Measurements from ENCODE around the gene WIPI1. TPM values are rescaled to one million over a fixed set of nuclear protein-coding genes. Genes with fewer than 3 reads are reported as not detected.
A peak's percentile ranks its signal among the peaks of the same experiment; 100 is the strongest.

WIPI1 gene
- total and polyA plus RNA-seq, 2 of the 13 experiments (the other 11 are each of a cell fraction or from before 2014, with no cell fraction given) = 29.4 to 141 TPM

DNA sequence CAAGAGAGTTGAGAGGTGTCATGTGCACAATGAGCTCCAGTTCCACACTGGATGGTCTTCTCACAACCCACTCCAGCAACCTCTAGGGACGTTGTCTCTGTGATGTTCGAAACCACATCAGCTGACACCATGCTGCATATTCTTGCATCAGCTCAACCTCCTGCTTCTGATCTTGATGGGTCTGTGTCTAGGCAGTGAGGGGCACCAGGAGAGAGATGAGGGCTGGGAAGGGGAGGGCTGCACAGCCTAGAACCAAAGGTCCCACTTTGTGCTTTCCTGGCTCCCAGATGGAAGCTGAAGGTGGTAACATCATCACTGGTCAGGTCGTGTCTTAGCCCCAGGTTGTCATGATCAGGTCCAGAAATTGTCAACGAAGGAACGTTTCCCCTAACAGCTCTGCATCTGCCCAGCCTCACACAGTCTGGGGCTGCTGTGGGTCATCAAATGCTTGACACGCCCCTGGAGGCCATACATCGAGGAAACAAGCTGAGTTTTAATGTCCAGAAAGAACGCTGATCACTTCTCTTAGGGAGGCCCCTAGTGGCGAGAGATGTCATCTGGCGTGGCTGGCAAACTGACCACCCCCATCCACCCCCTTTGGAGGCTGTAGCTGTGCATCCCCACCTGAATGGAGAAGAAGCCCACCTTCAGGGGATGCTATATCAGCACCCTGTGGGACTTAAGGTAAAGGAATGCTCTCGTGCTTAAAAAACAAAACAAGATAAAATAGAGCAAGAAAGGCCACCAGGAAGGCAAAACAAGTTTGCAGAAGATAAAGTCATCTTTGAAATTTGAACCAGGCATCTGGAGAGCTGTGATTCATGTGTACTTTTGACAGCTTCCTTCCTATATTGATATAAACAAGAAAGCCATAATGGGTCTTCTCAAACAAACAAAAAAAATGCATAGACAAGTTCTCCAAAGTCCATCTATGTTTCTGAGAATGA is 58.3 kb downstream of the WIPI1 start (continued):
- peak; percentile 91 for TF ChIP-seq ZNF501 (CRISPR knock-in tag; IDR thresholded peaks at IDR 0.05)
- TF ChIP-seq BHLHE40 (IDR thresholded peaks at IDR 0.05; ENCODE audit: low read length) = 0 out of 2 replicates have a peak, but pooled peaks have one; percentile 32
- TF ChIP-seq ZNF33A (CRISPR knock-in tag; IDR thresholded peaks at IDR 0.05; ENCODE audit: borderline replicate concordance) = no peak
- TF ChIP-seq GATAD1 (CRISPR knock-in tag; IDR thresholded peaks at IDR 0.05) = peak; percentile 66
- TF ChIP-seq ZNF878 (CRISPR knock-in tag; IDR thresholded peaks at IDR 0.05) = 0 out of 2 replicates have a peak, but pooled peaks have one; percentile 34
- TF ChIP-seq, protein P1, sequence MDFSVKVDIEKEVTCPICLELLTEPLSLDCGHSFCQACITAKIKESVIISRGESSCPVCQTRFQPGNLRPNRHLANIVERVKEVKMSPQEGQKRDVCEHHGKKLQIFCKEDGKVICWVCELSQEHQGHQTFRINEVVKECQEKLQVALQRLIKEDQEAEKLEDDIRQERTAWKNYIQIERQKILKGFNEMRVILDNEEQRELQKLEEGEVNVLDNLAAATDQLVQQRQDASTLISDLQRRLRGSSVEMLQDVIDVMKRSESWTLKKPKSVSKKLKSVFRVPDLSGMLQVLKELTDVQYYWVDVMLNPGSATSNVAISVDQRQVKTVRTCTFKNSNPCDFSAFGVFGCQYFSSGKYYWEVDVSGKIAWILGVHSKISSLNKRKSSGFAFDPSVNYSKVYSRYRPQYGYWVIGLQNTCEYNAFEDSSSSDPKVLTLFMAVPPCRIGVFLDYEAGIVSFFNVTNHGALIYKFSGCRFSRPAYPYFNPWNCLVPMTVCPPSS (IDR thresholded peaks at IDR 0.05) = no peak
- no peak for TF ChIP-seq ZNF382 (CRISPR knock-in tag; IDR thresholded peaks at IDR 0.05; ENCODE audit: borderline replicate concordance)
- no peak for TF ChIP-seq ZBTB8A (CRISPR knock-in tag; IDR thresholded peaks at IDR 0.05; ENCODE audit: borderline replicate concordance, low read depth)
- TF ChIP-seq, protein P2, sequence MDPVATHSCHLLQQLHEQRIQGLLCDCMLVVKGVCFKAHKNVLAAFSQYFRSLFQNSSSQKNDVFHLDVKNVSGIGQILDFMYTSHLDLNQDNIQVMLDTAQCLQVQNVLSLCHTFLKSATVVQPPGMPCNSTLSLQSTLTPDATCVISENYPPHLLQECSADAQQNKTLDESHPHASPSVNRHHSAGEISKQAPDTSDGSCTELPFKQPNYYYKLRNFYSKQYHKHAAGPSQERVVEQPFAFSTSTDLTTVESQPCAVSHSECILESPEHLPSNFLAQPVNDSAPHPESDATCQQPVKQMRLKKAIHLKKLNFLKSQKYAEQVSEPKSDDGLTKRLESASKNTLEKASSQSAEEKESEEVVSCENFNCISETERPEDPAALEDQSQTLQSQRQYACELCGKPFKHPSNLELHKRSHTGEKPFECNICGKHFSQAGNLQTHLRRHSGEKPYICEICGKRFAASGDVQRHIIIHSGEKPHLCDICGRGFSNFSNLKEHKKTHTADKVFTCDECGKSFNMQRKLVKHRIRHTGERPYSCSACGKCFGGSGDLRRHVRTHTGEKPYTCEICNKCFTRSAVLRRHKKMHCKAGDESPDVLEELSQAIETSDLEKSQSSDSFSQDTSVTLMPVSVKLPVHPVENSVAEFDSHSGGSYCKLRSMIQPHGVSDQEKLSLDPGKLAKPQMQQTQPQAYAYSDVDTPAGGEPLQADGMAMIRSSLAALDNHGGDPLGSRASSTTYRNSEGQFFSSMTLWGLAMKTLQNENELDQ (CRISPR knock-in tag; IDR thresholded peaks at IDR 0.05; ENCODE audit: borderline replicate concordance) = no peak; the same call in 1 of the 2 replicates
- TF ChIP-seq SALL1 (CRISPR knock-in tag; IDR thresholded peaks at IDR 0.05) = peak; percentile 81
- TF ChIP-seq ASH2L (IDR thresholded peaks at IDR 0.05; ENCODE audit: insufficient read length, low read depth, low read length) = peak; percentile 57
- TF ChIP-seq MTF1 (CRISPR knock-in tag; IDR thresholded peaks at IDR 0.05) = no peak
- TF ChIP-seq ZNF24 (IDR thresholded peaks at IDR 0.05) = 0 out of 2 replicates have a peak, but pooled peaks have one; percentile 8
- no peak for TF ChIP-seq HNF4G (IDR thresholded peaks at IDR 0.05; ENCODE audit: borderline replicate concordance, low read depth, low read length)
- TF ChIP-seq HNF4G (CRISPR knock-in tag; IDR thresholded peaks at IDR 0.05; ENCODE audit: borderline replicate concordance, low read depth) = peak; percentile 41; the same call in 1 of the 2 replicates
- peak; percentile 85; the same call in 1 of the 2 replicates for TF ChIP-seq ZNF34 (CRISPR knock-in tag; IDR thresholded peaks at IDR 0.05; ENCODE audit: borderline replicate concordance)
- peak; percentile 49; the same call in 1 of the 2 replicates for TF ChIP-seq KAT8 (CRISPR knock-in tag; IDR thresholded peaks at IDR 0.05)
- TF ChIP-seq RFXANK (CRISPR knock-in tag; IDR thresholded peaks at IDR 0.05) = 0 out of 2 replicates have a peak, but pooled peaks have one; percentile 46
- peak; percentile 76; the same call in 1 of the 2 replicates for TF ChIP-seq ZNF550 (CRISPR knock-in tag; IDR thresholded peaks at IDR 0.05; ENCODE audit: borderline replicate concordance)
- peak; percentile 76 for TF ChIP-seq RARA (CRISPR knock-in tag; IDR thresholded peaks at IDR 0.05)
- TF ChIP-seq, protein P3, sequence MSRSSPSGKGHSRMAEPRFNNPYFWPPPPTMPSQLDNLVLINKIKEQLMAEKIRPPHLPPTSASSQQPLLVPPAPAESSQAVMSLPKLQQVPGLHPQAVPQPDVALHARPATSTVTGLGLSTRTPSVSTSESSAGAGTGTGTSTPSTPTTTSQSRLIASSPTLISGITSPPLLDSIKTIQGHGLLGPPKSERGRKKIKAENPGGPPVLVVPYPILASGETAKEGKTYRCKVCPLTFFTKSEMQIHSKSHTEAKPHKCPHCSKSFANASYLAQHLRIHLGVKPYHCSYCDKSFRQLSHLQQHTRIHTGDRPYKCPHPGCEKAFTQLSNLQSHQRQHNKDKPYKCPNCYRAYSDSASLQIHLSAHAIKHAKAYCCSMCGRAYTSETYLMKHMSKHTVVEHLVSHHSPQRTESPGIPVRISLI (CRISPR knock-in tag; IDR thresholded peaks at IDR 0.05; ENCODE audit: borderline replicate concordance) = peak; percentile 21; the same call in 1 of the 2 replicates
- no peak for TF ChIP-seq DNMT1 (CRISPR knock-in tag; IDR thresholded peaks at IDR 0.05)
- peak; percentile 85; the same call in 1 of the 2 replicates for TF ChIP-seq CBX5 (CRISPR knock-in tag; IDR thresholded peaks at IDR 0.05; ENCODE audit: borderline replicate concordance)

Measured in HepG2 (cell line).